ENCODE results near the gene DHRS3. TPM values are rescaled to one million over a fixed set of nuclear protein-coding genes. Genes with fewer than 3 reads are reported as not detected.

Gene DHRS3
- polyA plus RNA-seq, 1 donor: 13.2 TPM

GRCh38 chr1:12640237-12640957 is 22.4 kb upstream of the DHRS3 start:
- no peak for DNase-seq (ENCODE audit: low read depth)

GRCh38 chr1:12637693-12638092 is 19.7 kb upstream of the DHRS3 start:
- DNase-seq (ENCODE audit: low read depth): no peak

GRCh38 chr1:12636098-12636950 is 18.3 kb upstream of the DHRS3 start:
- no peak for DNase-seq (ENCODE audit: low read depth)

- DNase-seq (ENCODE audit: low read depth): no peak
These were observed 16.7 kb upstream of the DHRS3 start for GRCh38 chr1:12634696-12635202.

GRCh38 chr1:12634156-12634555 is 16.1 kb upstream of the DHRS3 start:
- no peak for DNase-seq (ENCODE audit: low read depth)

GRCh38 chr1:12631571-12631970 is 13.6 kb upstream of the DHRS3 start:
- DNase-seq (ENCODE audit: low read depth): no peak

- no peak for DNase-seq (ENCODE audit: low read depth)
These were observed 13.0 kb upstream of the DHRS3 start for GRCh38 chr1:12630946-12631530.

- DNase-seq (ENCODE audit: low read depth): no peak
These were observed 12.2 kb upstream of the DHRS3 start for GRCh38 chr1:12629985-12630760.

- no peak for DNase-seq (ENCODE audit: low read depth)
These were observed 11.5 kb upstream of the DHRS3 start for GRCh38 chr1:12629511-12629956.

GRCh38 chr1:12627296-12627695 is 9.3 kb upstream of the DHRS3 start:
- DNase-seq (ENCODE audit: low read depth): no peak

- DNase-seq (ENCODE audit: low read depth): no peak
These were observed 8.9 kb upstream of the DHRS3 start for GRCh38 chr1:12626888-12627287.

GRCh38 chr1:12625276-12625675 is 7.3 kb upstream of the DHRS3 start:
- no peak for DNase-seq (ENCODE audit: low read depth)

GRCh38 chr1:12622506-12622905 is 4.5 kb upstream of the DHRS3 start:
- no peak for DNase-seq (ENCODE audit: low read depth)

- no peak for DNase-seq (ENCODE audit: low read depth)
These were observed 3.6 kb upstream of the DHRS3 start for GRCh38 chr1:12621346-12622335.

- DNase-seq (ENCODE audit: low read depth): no peak
These were observed 2.9 kb upstream of the DHRS3 start for GRCh38 chr1:12620931-12621330.

GRCh38 chr1:12620488-12620865 is 2.5 kb upstream of the DHRS3 start:
- DNase-seq (ENCODE audit: low read depth): no peak

- DNase-seq (ENCODE audit: low read depth): no peak
These were observed 1.9 kb upstream of the DHRS3 start for GRCh38 chr1:12619792-12620487.

GRCh38 chr1:12618965-12619791 is 1.2 kb upstream of the DHRS3 start:
- no peak for DNase-seq (ENCODE audit: low read depth)

- no peak for DNase-seq (ENCODE audit: low read depth)
These were observed 603 bp upstream of the DHRS3 start for GRCh38 chr1:12618661-12618964.
